ENCODE data around the gene SNX14. TPM values are rescaled to one million over a fixed set of nuclear protein-coding genes. Genes with fewer than 3 reads are reported as not detected.

SNX14 gene
- total RNA-seq, 1 experiment from 2014 or later = 85.0 TPM

GRCh38 chr6:85483846-85484245 lies 109.8 kb downstream of the SNX14 start:
- DNase-seq = no peak

GRCh38 chr6:85482905-85483700 lies 110.6 kb downstream of the SNX14 start:
- H3K36me3 Mint-ChIP-seq (ENCODE audit: insufficient read depth, unreplicated experiment) = peaks cover 5% of the 10 kb centered on the region
- H3K4me3 Mint-ChIP-seq (ENCODE audit: unreplicated experiment) = no peak overlapping the region
- TF ChIP-seq CTCF (IDR thresholded peaks at IDR 0.05; ENCODE audit: insufficient read depth in 1 of 2, low read depth in 1 of 2, low read length in 1 of 2, severe bottlenecking in 1 of 2, unreplicated experiment in 1 of 2) = peak; percentile 98
- CTCF ChIA-PET = interaction anchor here (0.6 to 2.1 kb wide), 13 partner anchors 10 to 144 kb away, joined by 3 to 28 read pairs (median 4); partner anchors contain the start of gene NT5E
- no peaks in the 10 kb centered on the region for H3K9me3 Mint-ChIP-seq (ENCODE audit: unreplicated experiment)
- peaks cover 3% of the 10 kb centered on the region; the same call in 1 of the 2 replicates for H3K4me1 ChIP-seq
- peak; percentile 68 to 84 for DNase-seq
- H3K27me3 Mint-ChIP-seq (ENCODE audit: insufficient read depth, unreplicated experiment) = no peaks in the 10 kb centered on the region
- H3K4me1 Mint-ChIP-seq (ENCODE audit: low read depth, unreplicated experiment) = peaks cover 7% of the 10 kb centered on the region
- H3K36me3 ChIP-seq (ENCODE audit: control insufficient read depth, insufficient read depth, low read length) = no peaks in the 10 kb centered on the region
- H3K27ac Mint-ChIP-seq (ENCODE audit: unreplicated experiment) = no peak overlapping the region
- intact Hi-C loops (cut with micrococcal nuclease; ENCODE audit: unreplicated experiment) = loop anchor here (1.0 to 5.0 kb wide), 4 partner anchors 54 to 128 kb away; no protein-coding TSS in a partner anchor
- POLR2A ChIA-PET = no interaction called here
- BruUV-seq (replicated peaks) = no TSS peak
- H3K9me3 ChIP-seq = no peaks in the 10 kb centered on the region
- H3K4me3 ChIP-seq (ENCODE audit: low read depth, low read length) = no peak overlapping the region
- H3K27me3 ChIP-seq (replicated peaks; ENCODE audit: control insufficient read depth, insufficient read depth, low read length) = no peaks in the 10 kb centered on the region

More at GRCh38 chr6:85483846-85484245, 109.8 kb downstream of the SNX14 start:
- intact Hi-C loops (cut with micrococcal nuclease; ENCODE audit: unreplicated experiment) = loop anchor here (1.0 to 5.0 kb wide), 4 partner anchors 53 to 129 kb away; no protein-coding TSS in a partner anchor
- no peak overlapping the region for H3K27ac Mint-ChIP-seq (ENCODE audit: unreplicated experiment)
- no peaks in the 10 kb centered on the region for H3K27me3 Mint-ChIP-seq (ENCODE audit: insufficient read depth, unreplicated experiment)
- no peaks in the 10 kb centered on the region for H3K27me3 ChIP-seq (replicated peaks; ENCODE audit: control insufficient read depth, insufficient read depth, low read length)
- ChIA-PET POLR2A (no interaction called here), CTCF (interaction anchor here (1.4 to 2.1 kb wide), 3 partner anchors 33 to 136 kb away, joined by 3 to 28 read pairs (median 12); partner anchors contain the start of gene NT5E)
- BruUV-seq (replicated peaks) = no TSS peak
- H3K36me3 ChIP-seq (ENCODE audit: control insufficient read depth, insufficient read depth, low read length) = no peaks in the 10 kb centered on the region
- no peak overlapping the region for H3K4me3 ChIP-seq (ENCODE audit: low read depth, low read length)
- H3K36me3 Mint-ChIP-seq (ENCODE audit: insufficient read depth, unreplicated experiment) = peaks cover 5% of the 10 kb centered on the region
- H3K9me3 Mint-ChIP-seq (ENCODE audit: unreplicated experiment) = no peaks in the 10 kb centered on the region
- TF ChIP-seq CTCF (IDR thresholded peaks at IDR 0.05; ENCODE audit: insufficient read depth in 1 of 2, low read depth in 1 of 2, low read length in 1 of 2, severe bottlenecking in 1 of 2, unreplicated experiment in 1 of 2) = no peak
- H3K4me3 Mint-ChIP-seq (ENCODE audit: unreplicated experiment) = no peak overlapping the region
- H3K4me1 ChIP-seq = peaks cover 3% of the 10 kb centered on the region; the same call in 1 of the 2 replicates
- peaks cover 7% of the 10 kb centered on the region for H3K4me1 Mint-ChIP-seq (ENCODE audit: low read depth, unreplicated experiment)
- no peaks in the 10 kb centered on the region for H3K9me3 ChIP-seq

- POLR2A ChIA-PET = no interaction called here
- H3K4me3 ChIP-seq (ENCODE audit: low read depth, low read length) = no peak overlapping the region
- no peaks in the 10 kb centered on the region for H3K9me3 Mint-ChIP-seq (ENCODE audit: unreplicated experiment)
- no peaks in the 10 kb centered on the region for H3K9me3 ChIP-seq
- no peak for TF ChIP-seq CTCF (IDR thresholded peaks at IDR 0.05; ENCODE audit: insufficient read depth in 1 of 2, low read depth in 1 of 2, low read length in 1 of 2, severe bottlenecking in 1 of 2, unreplicated experiment in 1 of 2)
- CTCF ChIA-PET = interaction anchor here (0.6 to 2.1 kb wide), 13 partner anchors 10 to 144 kb away, joined by 3 to 28 read pairs (median 4); partner anchors contain the start of gene NT5E
- no peaks in the 10 kb centered on the region for H3K27me3 ChIP-seq (replicated peaks; ENCODE audit: control insufficient read depth, insufficient read depth, low read length)
- H3K4me1 Mint-ChIP-seq (ENCODE audit: low read depth, unreplicated experiment) = peaks cover 7% of the 10 kb centered on the region
- peaks cover 5% of the 10 kb centered on the region for H3K36me3 Mint-ChIP-seq (ENCODE audit: insufficient read depth, unreplicated experiment)
- no peaks in the 10 kb centered on the region for H3K27me3 Mint-ChIP-seq (ENCODE audit: insufficient read depth, unreplicated experiment)
- BruUV-seq (replicated peaks) = no TSS peak
- no peak overlapping the region for H3K27ac Mint-ChIP-seq (ENCODE audit: unreplicated experiment)
- H3K36me3 ChIP-seq (ENCODE audit: control insufficient read depth, insufficient read depth, low read length) = no peaks in the 10 kb centered on the region
- intact Hi-C loops (cut with micrococcal nuclease; ENCODE audit: unreplicated experiment) = loop anchor here (5.0 kb wide), 2 partner anchors 55 to 75 kb away; no protein-coding TSS in a partner anchor
- H3K4me3 Mint-ChIP-seq (ENCODE audit: unreplicated experiment) = no peak overlapping the region
- DNase-seq = no peak
- peaks cover 3% of the 10 kb centered on the region; the same call in 1 of the 2 replicates for H3K4me1 ChIP-seq
Observed at GRCh38 chr6:85482206-85482904, 111.3 kb downstream of the SNX14 start.
